GM12874 (cell line): ENCODE results near the gene CCDC68.

Source experiments
- TF ChIP-seq, protein P1 (sequence below): IDR thresholded peaks from 2 replicates; pipeline ENCODE4 v1.5.1; 2011; ENCODE audit warnings: low read depth, mild to moderate bottlenecking, control low read depth, low read length, moderate library complexity; ENCODE audit not compliant: insufficient read depth

Gene CCDC68

DNA sequence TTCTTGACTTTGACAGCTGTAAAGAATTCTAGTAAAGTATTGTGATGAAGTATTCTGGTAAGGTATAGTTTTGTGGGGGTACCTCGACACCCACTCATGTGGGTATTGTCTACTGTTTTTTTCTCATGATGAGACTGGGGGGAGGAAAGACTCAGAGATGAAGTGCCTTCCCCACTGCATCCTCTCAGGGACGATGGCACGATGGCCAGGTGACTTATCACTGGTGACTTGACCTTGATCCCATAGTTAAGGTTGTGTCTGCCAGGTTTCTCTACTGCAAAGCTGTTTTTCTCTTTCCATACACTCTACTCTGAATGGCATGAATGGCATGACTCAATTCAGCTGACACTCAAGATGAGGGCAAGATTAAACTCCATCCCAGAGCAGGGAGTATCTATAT, 936 bp upstream of the CCDC68 start:
- TF ChIP-seq, protein P1, sequence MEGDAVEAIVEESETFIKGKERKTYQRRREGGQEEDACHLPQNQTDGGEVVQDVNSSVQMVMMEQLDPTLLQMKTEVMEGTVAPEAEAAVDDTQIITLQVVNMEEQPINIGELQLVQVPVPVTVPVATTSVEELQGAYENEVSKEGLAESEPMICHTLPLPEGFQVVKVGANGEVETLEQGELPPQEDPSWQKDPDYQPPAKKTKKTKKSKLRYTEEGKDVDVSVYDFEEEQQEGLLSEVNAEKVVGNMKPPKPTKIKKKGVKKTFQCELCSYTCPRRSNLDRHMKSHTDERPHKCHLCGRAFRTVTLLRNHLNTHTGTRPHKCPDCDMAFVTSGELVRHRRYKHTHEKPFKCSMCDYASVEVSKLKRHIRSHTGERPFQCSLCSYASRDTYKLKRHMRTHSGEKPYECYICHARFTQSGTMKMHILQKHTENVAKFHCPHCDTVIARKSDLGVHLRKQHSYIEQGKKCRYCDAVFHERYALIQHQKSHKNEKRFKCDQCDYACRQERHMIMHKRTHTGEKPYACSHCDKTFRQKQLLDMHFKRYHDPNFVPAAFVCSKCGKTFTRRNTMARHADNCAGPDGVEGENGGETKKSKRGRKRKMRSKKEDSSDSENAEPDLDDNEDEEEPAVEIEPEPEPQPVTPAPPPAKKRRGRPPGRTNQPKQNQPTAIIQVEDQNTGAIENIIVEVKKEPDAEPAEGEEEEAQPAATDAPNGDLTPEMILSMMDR: no peak

DNA sequence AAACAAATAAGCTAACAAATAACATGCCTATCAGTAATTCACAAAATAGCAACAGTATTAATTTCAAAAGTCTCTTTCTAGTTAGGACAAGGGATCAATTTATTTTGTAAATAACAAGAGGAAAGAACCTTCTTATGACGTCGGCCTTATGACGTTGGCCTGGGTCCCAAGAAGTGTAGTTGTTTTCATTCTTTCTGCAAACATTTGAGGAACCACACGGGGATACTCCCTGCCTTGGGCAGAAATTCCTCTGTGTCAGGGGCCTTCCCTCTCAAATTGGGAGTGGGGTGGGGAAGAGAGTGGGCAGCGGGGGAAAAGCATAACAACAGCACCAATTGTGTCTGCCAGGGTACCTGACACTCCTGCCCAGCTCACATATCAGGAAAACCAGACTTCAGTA, 1.3 kb downstream of the CCDC68 start:
- TF ChIP-seq, protein P1: no peak

DNA sequence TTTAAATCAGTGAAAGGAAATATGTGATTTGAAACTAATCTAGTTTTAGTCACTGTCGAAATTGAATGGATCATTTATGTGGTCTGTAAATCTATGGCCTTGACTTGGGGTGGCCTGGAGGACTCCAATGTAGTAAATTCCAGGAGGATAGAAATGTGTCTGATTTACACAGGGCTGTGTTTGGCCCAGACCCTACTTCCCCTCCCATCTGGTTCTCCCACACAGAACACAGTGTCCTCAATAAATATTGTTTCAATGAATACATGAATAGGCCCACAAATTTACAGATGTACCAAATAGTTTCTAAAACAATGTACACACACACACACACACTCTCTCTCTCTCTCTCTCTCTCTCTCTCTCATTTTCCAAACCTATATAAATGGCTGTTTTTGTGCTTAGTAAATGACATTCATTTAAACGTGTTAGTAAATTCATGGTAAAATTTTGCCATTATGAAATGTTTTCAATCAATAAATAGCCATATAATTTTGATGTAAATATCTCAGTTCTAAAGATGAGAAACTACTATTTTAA, 1.9 kb downstream of the CCDC68 start:
- TF ChIP-seq, protein P1: no peak

DNA sequence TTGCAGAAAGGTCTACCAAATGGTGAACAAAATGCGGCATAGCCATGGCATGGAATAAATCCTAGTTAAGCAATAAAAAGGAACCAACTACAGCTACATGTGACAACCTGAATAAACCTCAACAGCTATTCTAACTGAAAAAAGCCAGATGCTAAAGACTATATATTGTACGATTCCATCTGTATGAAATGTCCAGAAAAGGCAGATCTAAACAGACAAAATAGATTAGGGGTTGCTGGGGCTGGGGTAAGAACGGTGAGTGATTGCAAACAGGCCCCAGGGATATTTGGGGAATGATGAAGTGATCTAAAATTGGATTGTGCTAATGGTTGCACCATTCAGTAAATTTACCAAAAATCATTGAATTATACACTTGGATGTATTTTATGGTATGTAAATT, 2.8 kb downstream of the CCDC68 start:
- TF ChIP-seq, protein P1: no peak

DNA sequence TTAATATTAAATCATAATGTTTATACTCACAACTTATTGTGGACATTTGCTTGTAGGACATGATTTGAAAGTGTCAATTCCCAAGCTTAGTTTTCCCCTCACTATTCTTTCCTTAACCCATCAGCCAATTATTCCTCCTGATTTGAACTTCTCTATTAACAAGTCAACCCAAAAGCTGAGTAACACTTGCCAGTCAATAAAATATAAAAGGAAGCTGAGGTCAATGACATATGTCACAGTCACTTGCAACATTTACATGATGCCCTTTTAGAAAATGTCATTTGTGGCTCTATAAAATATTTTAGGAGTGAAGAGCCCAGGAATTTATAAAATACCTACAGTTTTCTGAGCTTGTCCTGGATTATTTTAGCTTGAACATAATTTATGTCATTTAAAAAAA, 7.2 kb downstream of the CCDC68 start:
- TF ChIP-seq, protein P1: no peak

DNA sequence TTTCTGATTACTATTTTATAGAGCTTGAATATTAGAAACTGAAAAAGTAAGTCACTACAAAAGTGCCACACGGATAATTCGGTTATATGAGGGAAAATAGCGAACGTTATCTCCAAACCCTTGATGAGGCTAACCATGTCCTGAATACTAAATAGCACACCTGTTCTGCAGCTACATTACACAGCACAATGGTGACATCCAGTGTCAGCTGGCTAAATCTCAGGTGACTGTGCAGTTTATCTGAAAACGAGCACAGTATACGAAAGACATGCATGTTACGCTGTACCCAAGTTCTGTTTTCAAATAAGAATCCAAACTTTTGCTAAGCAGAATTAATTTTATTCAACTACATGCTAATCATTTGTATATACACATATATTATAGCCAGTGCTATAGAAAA, 9.0 kb downstream of the CCDC68 start:
- TF ChIP-seq, protein P1: no peak

DNA sequence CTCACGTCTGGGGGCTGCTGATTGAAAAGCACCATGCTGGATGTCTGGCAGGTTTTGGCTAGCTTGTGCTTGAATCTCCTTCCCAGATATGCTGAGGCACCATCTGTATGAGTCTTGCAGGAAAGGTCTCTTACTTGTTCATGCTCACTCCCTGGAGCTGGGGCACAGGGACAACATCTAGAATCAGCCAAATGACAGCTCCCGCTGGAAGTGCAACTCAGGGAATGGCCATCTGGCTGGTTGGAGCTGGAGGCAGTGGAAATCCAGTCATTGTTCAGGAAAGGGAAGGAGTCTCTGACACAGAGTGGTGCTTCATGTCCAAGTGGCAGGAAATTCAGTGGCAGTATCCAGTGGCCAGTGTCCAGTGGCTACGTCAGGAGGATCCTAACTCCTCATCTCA, 9.7 kb downstream of the CCDC68 start:
- TF ChIP-seq, protein P1: no peak
